Right lobe of liver (tissue), 6 donors: ENCODE results near the gene SAMD4A. TPM values are rescaled to one million over a fixed set of nuclear protein-coding genes. Genes with fewer than 3 reads are reported as not detected.

Experiments used
- ATAC-seq, 4 donors: fragments of 200-7000 bp; cut with Tn5 transposase; one replicate each; pipeline ENCODE4 v1.9.1; 2020; ENCODE audit warnings: mild to moderate bottlenecking in 4 of 4, moderate library complexity in 4 of 4
- DNase-seq, 3 donors: peaks; one replicate each; pipeline ENCODE4 v3.0.0-alpha.2; 2020
- H3K27ac ChIP-seq, 3 donors: fragments of 200-600 bp; one replicate each; pipeline ENCODE4 v1.8.0; 2022
- H3K27me3 ChIP-seq, 2 donors: fragments of 200-600 bp; one replicate each; pipeline ENCODE4 v1.8.0; 2022
- H3K36me3 ChIP-seq, 4 donors: fragments of 200-600 bp; sonication (generic) in 1 of 4; one replicate each; pipeline versions ENCODE4 v1.5.1 to v1.8.0; 2017 to 2022; ENCODE audit warnings: control low read depth in 1 of 4
- H3K4me1 ChIP-seq, 4 donors: fragments of 200-600 bp; sonication (generic) in 1 of 4; one replicate each; pipeline versions ENCODE4 v1.5.1 to v1.8.0; 2017 to 2022; ENCODE audit warnings: control low read depth in 1 of 4
- H3K4me3 ChIP-seq, 3 donors: fragments of 200-600 bp; one replicate each; pipeline ENCODE4 v1.8.0; 2022
- H3K9me3 ChIP-seq, 4 donors: fragments of 200-600 bp; sonication (generic) in 1 of 4; one replicate each; pipeline versions ENCODE4 v1.5.1 to v1.8.0; 2017 to 2022; ENCODE audit warnings: control low read depth in 1 of 4
- CTCF ChIP-seq, 4 donors: fragments of 200-600 bp in 3 of 4; fragments of 450-650 bp in 1 of 4; IDR thresholded peaks; one replicate each; pipeline versions ENCODE4 v1.5.1 to v1.8.0; 2016 to 2022; ENCODE audit warnings: antibody characterized with exemption in 4 of 4, mild to moderate bottlenecking in 2 of 4
- POLR2A ChIP-seq: fragments of 450-650 bp; IDR thresholded peaks from one replicate; pipeline ENCODE4 v1.6.1; 2017; ENCODE audit warnings: antibody characterized with exemption, mild to moderate bottlenecking
- WGBS: methylation state at CpG from one replicate; pipeline ENCODE4 v1.1.6; 2018; ENCODE audit warnings: low coverage, low lambda C conversion rate; ENCODE audit not compliant: insufficient coverage; ENCODE audit errors: missing lambda C conversion rate; 5-methylcytosine and 5-hydroxymethylcytosine counted together
- intact Hi-C, 2 donors: fragments of 100-400 bp; cut with DNase I; formaldehyde crosslinking; loops; one replicate each; pipeline versions ENCODE4 v1.11.2 to v1.14.1; 2022
- total RNA-seq, 6 experiments: library from RNA; depleted of rRNA in 2 of 6; stranded (reverse); fragments of >200 nt in 2 of 6; fragmentation: NEBNext Ultra II Directional in 3 of 6; extraction: Animal tissue kit (Norgen Biotek cat#: 25700) in 3 of 6; gene quantifications; one replicate each; pipeline versions ENCODE4 v1.1.0 to v1.2.4, GENCODE V29; 2016 to 2023
- donor health status: DM: no; HTN: yes; CAD: no.
- donor health status: DM: no; HTN: no; CAD: no.
- donor health status: DM: no; HTN: no; CAD: no.
- donor health status: DM: no; HTN: yes; CAD: no.
- donor health status: DM: no; HTN: yes; CAD: no.

SAMD4A gene
- total RNA-seq, 6 experiments from 2014 or later: 16.7 to 31.9 (median 21.1) TPM

GRCh38 chr14:54807428-54807827, 240.5 kb downstream of the SAMD4A start:
- TF ChIP-seq CTCF (IDR thresholded peaks at IDR 0.05): no peak
- TF ChIP-seq POLR2A: no peak
- no peaks in the 10 kb centered on the region for H3K4me1 ChIP-seq
- H3K27me3 ChIP-seq: no peaks in the 10 kb centered on the region
- no peaks in the 10 kb centered on the region for H3K36me3 ChIP-seq
- no peak overlapping the region for H3K27ac ChIP-seq
- intact Hi-C loops: no loop called here
- no peak overlapping the region for H3K4me3 ChIP-seq
- ATAC-seq (no peak), DNase-seq (no peak)
- no peaks in the 10 kb centered on the region for H3K9me3 ChIP-seq
- WGBS: no CpG with 5 or more reads among the region's 6 CpGs

- no peaks in the 10 kb centered on the region for H3K27me3 ChIP-seq
- H3K27ac ChIP-seq: no peak overlapping the region
- ATAC-seq: no peak
- H3K4me3 ChIP-seq: no peak overlapping the region
- TF ChIP-seq POLR2A (no peak), CTCF (IDR thresholded peaks at IDR 0.05) (no peak)
- H3K36me3 ChIP-seq: no peaks in the 10 kb centered on the region
- DNase-seq: no peak
- WGBS: 83% methylated on average over 2 of the region's 7 CpGs
- H3K9me3 ChIP-seq: no peaks in the 10 kb centered on the region
- intact Hi-C loops: no loop called here
- no peaks in the 10 kb centered on the region for H3K4me1 ChIP-seq
Observed at GRCh38 chr14:54807881-54808280, 241.0 kb downstream of the SAMD4A start.

GRCh38 chr14:54808326-54809161, 241.6 kb downstream of the SAMD4A start:
- no peaks in the 10 kb centered on the region for H3K9me3 ChIP-seq
- WGBS: 75% methylated on average over 7 of the region's 8 CpGs
- no peak for TF ChIP-seq POLR2A
- TF ChIP-seq CTCF (IDR thresholded peaks at IDR 0.05): no peak
- H3K27me3 ChIP-seq: no peaks in the 10 kb centered on the region
- ATAC-seq (no peak), DNase-seq (no peak)
- no peaks in the 10 kb centered on the region for H3K36me3 ChIP-seq
- no peaks in the 10 kb centered on the region for H3K4me1 ChIP-seq
- no peak overlapping the region for H3K4me3 ChIP-seq
- intact Hi-C loops: no loop called here
- no peak overlapping the region for H3K27ac ChIP-seq

GRCh38 chr14:54809767-54810166, 242.8 kb downstream of the SAMD4A start:
- TF ChIP-seq CTCF (IDR thresholded peaks at IDR 0.05) (no peak), POLR2A (no peak)
- WGBS: 88% methylated on average over 4 of the region's 8 CpGs
- Histone ChIP-seq H3K9me3 (no peaks in the 10 kb centered on the region), H3K36me3 (no peaks in the 10 kb centered on the region), H3K4me3 (no peak overlapping the region), H3K27me3 (no peaks in the 10 kb centered on the region), H3K27ac (no peak overlapping the region), H3K4me1 (no peaks in the 10 kb centered on the region)
- intact Hi-C loops: no loop called here
- DNase-seq (no peak), ATAC-seq (no peak)
